Left kidney (tissue), 2 donors: ENCODE data around the gene ZC3H4. TPM values are rescaled to one million over a fixed set of nuclear protein-coding genes. Genes with fewer than 3 reads are reported as not detected.

Experiments used
- DNase-seq: peaks from one replicate; pipeline ENCODE4 v3.0.0-alpha.2; 2013
- polyA plus RNA-seq: library from polyadenylated mRNA; unstranded; fragments of 120-200 nt; gene quantifications from one replicate; pipeline ENCODE4 v1.2.1, GENCODE V29; 2013; ENCODE audit not compliant: insufficient read length

ZC3H4 gene
- polyA plus RNA-seq, 1 donor, result 46.0 TPM

- DNase-seq, result no peak
Observed at GRCh38 chr19:47020992-47021496, 92.5 kb downstream of the ZC3H4 start.

GRCh38 chr19:47020132-47020805 is 93.3 kb downstream of the ZC3H4 start:
- no peak for DNase-seq

- DNase-seq, result no peak
Observed at GRCh38 chr19:47019431-47020041, 94.0 kb downstream of the ZC3H4 start, which contains the start of gene NPAS1. NPAS1 (plus strand) TSS chr19:47019837; CDS start chr19:47021048, 1,211 bp downstream.

GRCh38 chr19:47018923-47019322 is 94.7 kb downstream of the ZC3H4 start:
- DNase-seq, result no peak

Other genes starting within 250 kb of the ZC3H4 start
- 1.3 TPM for gene NPAS1, start 93.9 kb downstream of the ZC3H4 start, polyA plus RNA-seq
- gene TMEM160, start 65.2 kb downstream of the ZC3H4 start, polyA plus RNA-seq, result 6.8 TPM
- gene SAE1, start 17.1 kb upstream of the ZC3H4 start, polyA plus RNA-seq, result 121 TPM
- 1.1 TPM for gene BBC3, start 117.4 kb upstream of the ZC3H4 start, polyA plus RNA-seq
- 22.5 TPM for gene CCDC9, start 142.7 kb upstream of the ZC3H4 start, polyA plus RNA-seq
- gene INAFM1, start 161.1 kb upstream of the ZC3H4 start, polyA plus RNA-seq, result 6.5 TPM
- 6.8 TPM for gene C5AR1, start 196.1 kb upstream of the ZC3H4 start, polyA plus RNA-seq
- 0.55 TPM for gene C5AR2, start 218.4 kb upstream of the ZC3H4 start, polyA plus RNA-seq
- gene DHX34, start 235.5 kb upstream of the ZC3H4 start, polyA plus RNA-seq, result 12.5 TPM